Ramos (cell line): Measurements from ENCODE around the gene SLC17A3.

Experiments
- in situ Hi-C: fragments of 300-500 bp; cut with MboI; formaldehyde crosslinking; loops from one replicate; pipeline ENCODE4 v1.14.3; 2022; ENCODE audit warnings: low sequenced_read_pairs; ENCODE audit not compliant: unreplicated experiment

Gene SLC17A3, protein sequence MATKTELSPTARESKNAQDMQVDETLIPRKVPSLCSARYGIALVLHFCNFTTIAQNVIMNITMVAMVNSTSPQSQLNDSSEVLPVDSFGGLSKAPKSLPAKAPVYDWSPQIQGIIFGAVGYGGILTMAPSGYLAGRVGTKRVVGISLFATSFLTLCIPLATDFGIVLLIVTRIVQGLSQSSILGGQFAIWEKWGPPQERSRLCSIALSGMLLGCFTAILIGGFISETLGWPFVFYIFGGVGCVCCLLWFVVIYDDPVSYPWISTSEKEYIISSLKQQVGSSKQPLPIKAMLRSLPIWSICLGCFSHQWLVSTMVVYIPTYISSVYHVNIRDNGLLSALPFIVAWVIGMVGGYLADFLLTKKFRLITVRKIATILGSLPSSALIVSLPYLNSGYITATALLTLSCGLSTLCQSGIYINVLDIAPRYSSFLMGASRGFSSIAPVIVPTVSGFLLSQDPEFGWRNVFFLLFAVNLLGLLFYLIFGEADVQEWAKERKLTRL

DNA sequence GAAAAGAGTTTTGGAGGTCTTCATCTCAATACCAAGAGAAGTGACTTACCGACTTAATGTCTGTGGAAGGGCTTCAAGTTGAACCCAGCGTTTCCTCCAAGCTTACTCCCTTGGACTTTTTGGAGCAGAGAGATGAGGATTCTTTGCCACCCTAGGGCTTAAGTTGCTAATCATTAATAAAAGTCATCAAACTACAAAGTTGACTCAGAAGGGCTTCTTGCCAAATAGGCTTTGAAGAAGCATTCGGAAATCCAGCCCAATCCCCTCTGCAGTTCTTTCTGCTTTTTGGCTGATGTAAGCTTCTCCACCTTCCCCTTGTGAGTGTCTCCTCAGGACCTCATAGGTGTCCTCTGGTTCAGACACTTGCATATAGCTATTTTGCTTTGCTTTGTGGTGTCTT lies at the start of gene SLC17A3:
SLC17A3 (minus strand) TSS at position 126 of the 400 bp plus-strand sequence. CDS start 5,856 bp downstream, outside the sequence.
- in situ Hi-C loops, result no loop called here

DNA sequence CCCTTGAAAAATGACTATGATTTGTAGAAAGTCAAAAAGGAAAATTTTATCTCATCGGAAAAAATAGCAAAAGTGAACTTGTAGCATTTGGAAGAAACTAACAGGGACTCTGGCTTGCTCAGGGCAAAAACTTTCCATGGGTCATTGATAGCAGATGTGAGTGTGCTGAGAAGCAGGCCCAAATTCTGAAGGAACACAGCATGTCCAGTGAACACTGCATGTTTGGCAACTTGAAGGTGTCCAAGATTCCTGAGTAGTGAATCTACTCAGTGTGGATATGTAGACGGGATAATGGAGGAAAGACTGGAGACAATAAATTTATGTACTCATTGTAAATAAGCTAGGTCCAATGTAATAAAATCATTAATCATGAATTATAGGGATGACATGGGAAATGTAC lies 48.3 kb upstream of the SLC17A3 start:
- in situ Hi-C loops, result no loop called here

DNA sequence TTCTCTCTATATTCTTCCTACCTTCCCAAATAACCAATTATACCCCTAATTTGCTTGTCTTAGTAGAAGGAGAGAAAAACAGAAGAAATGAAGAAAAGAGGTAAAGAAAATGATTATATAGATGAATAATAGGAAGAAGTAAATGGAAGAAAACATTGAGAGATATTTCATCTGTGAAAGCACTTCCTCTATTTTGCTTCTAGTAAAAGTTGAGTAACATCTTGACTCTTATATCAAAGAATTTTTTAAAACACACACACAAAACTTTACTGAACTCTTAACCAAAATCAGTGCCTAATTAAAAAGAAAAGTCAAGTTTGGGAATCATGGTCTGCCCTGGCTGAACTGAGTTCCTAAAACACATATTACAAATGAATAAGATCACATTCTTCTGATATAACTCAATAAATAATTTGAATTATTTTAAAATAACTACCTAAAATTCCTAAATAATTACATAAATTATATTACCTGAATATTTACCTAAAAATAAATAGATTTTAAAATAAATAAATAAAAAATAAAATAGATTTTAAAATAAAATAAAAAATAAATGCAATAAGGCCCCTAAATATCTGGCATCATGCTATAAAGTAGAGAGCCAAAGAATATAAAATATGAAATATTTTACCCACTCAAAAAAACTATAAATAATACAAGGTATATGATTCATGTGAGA lies 47.6 kb upstream of the SLC17A3 start:
- in situ Hi-C loops, result no loop called here

DNA sequence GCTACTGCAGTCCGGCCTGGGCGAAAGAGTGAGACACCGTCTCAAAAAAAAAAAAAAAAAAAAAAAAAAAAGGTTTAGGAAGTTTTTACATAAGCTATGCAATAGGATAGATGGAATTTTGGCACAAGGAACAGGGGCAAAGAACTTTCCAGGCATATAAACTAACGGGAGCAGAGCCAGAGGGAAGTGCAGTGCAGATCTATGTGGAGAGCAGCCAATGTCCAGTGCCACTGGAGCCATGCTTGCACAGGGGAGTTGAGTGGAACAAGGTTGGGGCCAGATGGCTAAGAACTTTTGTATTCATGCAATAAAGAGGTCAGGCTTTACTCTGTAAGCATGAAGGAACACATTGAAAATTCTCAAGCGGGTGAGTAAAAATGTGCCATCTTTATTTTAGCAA lies 45.6 kb upstream of the SLC17A3 start:
- in situ Hi-C loops, result no loop called here

DNA sequence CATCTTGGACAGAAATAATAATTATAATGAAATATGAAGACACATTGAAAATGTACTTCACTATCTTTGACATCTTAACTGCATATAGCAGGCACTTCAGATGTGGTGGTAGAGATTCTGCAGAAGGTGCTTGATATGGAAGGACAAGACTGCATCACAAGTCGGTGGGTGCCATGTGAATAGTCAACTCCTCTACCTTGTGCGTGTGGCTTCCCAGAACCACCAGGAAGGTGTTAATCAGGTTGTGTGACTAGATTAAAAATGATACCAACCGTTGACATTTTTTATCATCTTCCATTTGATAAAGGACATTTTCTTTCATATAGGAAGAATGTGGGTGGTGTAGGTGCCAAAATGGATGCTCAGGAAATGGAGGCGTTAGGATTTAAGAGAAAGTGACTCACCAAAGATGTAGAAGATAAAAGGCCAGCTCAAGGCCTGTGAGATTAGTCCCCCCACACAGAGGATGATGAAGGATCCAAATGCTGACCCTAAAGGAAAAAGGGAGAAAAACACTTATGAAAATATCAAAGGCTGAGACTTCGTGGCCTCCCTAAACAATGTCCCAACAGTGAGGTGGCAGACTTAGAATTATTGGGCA lies 44.1 kb upstream of the SLC17A3 start:
- in situ Hi-C loops, result no loop called here

DNA sequence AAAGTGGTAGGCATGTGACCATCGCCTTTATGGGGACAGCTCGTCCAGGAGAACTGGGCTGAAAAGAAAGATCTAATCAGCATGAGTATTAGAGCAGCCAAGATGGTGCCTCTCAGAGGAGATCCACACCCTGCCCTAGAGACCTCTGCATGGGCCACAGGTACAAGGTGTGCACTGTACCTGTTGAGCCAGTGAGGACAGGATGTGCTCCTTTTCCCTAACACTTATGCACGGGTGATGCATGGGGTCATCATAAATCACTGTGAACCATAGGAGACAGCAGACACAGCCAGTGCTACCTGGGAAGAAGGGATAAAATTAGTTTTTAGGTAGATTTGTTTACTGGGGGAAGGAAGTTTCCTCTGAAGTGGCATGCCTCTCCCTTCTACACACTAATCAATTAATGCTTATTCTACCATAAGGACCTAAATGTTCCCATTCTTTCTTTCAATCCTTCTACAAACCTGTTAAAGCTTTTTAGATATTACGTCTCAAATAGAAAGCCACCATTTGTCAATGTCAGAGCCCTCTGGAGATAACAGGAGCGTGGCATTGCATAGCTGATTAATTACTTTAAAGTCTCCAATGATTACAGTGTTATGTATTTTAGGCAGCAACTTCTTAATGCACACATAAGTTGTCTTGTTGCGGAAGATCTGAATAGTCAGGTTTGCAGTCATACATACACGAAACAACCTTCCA lies 42.9 kb upstream of the SLC17A3 start:
- in situ Hi-C loops, result no loop called here

DNA sequence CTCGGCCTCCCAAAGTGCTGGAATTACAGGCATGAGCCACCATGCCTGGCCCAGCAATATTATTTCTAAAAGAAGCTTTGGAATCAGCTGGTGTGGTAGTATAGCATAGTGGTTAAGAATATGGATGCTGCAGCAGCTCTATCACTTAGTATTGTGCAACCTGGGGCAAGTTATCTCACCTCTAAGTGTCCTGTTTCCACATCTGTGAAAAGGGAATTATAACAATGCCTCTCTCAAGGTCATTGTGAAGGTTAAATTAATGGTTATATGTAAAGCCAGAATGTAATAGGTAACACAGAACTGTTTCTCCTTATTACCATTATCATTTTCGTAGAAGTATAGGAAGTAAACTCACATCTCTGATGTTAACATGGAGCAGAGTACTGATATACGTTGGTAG lies 42.3 kb upstream of the SLC17A3 start:
- in situ Hi-C loops, result no loop called here

DNA sequence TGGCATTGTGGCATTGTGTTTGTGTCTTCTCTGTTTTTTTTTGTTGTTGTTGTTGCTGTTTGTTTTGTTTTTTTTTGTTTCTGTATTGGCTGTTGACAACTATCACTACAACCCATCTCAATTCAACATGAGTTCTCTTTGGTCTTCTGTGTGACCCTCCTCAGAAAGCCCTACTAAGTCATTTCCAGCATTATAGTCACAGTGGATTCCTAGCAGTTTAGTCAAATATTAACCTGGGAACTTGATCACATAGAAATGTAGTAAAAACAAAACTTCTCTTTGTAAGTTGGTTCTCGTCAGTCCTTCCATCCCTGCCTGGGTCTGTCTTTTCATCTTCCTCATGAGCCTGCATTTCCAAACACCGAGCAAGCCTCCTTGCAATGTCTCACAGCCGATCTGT lies 39.7 kb upstream of the SLC17A3 start:
- in situ Hi-C loops, result no loop called here

DNA sequence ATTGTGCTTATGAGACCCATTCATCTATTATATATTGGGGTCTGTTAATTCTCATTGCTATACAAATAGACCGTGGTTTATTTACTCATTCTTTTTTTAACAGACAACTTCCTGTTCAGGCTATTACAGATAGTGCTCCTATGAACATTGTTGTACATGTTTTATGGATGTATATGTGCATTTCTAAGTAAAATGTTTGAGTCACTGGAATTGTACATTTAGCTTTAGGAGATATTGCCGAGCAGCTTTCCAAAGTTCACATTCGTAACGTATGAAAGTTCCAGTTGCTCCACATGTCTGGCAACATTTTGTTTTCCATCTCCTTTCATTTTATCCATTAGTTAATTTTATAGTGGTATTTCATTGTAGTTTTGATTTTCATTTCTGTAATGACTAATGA lies 37.3 kb upstream of the SLC17A3 start:
- in situ Hi-C loops, result no loop called here

DNA sequence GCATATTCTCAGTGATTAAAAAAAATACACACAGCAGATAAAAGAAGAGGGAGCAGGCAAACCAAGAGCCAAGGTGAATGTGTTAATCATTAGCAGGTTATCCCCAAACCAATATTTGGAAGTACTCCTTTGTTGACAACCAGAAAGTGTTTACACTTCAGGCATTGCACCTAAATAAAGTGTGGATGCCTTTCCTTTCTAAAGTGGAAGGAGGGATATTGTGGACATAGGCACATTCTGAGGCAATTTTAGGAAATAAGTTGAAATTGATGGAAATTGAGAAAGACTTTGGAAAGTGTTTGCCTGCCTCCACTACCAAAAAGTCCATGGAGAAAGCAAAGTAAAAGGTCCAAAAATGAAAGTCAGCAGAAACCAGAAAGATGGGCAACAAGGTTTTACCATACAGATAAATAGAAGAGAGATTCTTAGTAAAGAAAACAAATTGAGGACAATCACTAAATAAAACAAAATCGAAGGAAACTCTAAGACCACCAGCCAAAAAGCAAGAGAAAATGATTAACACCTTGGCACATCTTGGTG lies 33.5 kb upstream of the SLC17A3 start:
- in situ Hi-C loops, result no loop called here

DNA sequence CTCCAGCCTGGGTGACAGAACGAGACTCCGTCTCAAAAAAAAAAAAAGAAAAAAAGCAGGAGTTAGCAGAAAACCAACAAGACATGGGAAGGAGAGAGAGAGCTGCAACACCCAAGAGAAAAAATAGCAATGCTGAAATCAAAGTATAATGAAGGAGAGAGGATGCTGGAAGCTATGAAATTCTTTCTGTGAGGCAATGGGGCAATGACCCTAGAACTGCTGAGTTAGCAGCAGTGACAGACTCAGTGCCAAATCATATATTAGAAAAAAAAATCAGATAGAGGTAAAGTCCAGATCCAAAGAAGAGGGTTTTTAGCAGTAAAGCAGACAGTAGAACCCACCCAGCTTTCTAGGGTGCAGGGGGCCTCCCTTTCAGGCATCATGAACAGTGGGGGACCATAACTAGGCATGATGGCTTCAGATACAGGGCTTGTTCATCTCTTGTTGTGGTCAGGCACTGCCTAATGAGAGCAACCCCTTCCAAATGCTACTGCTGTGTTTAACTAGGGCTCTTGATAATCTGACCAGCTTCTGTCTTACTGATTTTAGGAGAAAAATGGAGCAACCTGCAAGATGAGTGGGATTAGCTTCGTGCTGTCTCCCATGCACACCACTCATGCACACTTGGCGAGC lies 29.5 kb upstream of the SLC17A3 start:
- in situ Hi-C loops, result no loop called here

DNA sequence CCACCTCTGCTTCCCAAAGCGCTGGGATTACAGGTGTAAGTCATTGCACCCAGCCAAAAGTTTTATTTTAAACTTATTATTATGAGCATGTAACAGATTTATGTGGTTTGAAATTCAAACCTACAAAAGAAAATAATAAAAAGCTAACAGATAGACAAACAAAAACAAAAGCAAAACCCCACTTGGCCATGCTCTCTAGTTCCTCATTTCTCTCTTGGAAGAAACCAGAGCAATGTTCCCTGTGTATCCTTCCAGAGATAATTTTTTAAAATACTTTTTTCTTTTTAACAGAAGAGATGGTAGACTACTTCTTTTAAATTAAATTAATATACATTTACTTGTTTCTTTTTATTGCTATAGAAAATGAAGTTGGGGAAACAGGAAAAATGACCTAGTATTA lies 28.0 kb upstream of the SLC17A3 start:
- in situ Hi-C loops, result no loop called here

DNA sequence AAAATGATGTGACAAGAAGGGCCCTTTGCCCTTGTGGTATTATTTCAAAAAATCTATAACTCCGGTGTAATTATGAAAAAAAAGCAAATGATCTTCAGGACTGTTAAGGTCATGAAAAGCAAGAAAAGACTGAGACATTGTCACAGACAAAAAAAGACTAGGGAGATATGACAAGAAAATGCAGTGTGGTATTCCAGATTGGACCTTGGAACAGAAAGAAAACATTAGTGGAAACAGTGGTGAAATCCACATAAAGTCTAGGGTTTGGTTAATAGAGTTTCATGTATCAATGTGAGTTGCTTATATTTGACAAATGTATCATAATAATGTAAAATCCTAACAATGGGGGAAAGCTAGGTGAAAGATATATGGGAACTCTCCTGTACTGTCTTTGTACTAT lies 26.8 kb upstream of the SLC17A3 start:
- in situ Hi-C loops, result no loop called here

DNA sequence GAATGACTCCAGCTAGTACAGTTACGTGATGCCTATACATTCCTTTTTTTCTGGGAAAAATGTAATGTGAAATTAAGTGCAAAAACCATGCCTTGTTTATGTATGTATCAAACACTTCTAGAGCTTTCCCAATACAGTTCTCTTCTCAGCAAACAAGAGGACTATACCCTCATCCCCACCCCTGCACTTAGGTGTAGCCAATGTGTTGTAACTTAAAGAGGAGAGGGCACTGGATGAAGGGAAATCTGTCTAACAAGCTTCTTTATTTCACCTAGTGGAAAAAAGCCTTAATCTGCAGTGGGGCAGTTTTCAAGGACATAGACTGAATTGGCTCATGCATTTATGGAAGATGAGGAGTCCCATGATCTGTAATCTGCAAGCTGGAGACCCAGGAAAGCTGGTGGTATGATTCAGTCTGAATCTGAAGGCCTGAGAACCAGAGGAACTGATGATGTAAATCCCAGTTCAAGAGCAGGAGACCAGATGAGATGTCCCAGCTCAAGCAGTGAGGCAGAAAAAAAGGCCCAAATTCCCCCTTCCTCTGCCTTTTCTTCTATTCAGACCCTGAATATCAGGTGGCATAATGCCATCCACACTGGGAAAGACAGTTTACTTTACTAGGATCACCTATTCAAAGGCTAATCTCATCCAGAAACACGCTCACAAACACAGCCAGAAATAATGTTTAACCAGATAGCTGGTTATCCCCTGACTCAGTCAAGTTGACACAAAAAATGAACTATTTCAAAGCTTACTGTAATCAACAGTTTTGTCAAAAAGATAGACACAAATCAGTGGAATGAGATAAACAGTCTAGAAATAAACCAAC lies 25.8 kb upstream of the SLC17A3 start:
- in situ Hi-C loops, result no loop called here

DNA sequence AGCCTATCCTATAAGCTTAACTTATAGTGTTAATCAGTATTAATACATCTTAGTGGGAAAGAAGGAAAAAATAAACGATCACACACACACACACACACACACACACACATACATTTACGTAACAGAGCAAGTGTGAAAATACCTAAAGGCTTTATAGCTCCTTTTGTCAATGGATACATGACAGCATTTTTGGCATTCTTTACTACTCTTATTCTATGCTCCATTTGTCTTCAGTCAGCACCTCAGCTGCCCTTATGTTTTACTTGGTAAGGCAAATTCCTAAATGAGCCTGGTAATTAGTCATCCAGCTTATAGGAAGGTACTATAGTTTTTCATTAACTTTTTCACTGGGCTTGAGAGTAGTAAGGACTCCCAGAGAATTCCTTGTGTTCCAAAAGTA lies 25.1 kb upstream of the SLC17A3 start:
- in situ Hi-C loops, result no loop called here

DNA sequence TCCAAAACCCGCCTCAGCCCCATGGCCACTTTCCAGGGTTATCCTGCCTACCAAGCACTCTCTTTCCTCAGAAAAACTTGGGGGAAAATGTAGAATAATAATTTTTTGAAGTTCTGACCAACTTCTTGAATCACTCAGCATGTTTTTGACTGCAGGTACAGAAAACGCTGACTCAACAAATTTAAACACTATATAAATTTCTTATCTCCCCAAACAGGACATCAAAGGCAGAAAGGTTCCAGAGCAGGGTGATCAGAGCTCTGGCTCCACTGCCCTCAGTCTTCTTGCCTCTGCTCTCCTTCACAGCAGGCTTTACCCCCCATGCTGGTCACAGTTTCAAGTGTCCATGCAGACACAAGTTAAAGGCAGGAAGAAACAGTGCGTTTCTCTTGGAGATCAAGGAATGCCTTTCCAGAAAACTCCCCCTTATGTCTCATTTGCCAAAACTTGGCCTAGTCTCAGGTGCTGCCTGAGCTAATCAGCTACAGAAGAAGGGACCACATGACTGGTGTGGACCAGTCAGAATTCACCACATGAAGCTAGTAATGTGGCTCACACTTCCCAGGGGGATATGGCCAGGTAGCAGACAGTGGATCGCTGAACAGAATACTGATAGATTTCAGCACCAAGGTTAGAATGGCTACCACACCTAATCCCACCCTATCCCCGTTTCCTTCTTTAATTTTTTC lies 24.4 kb upstream of the SLC17A3 start:
- in situ Hi-C loops, result no loop called here

DNA sequence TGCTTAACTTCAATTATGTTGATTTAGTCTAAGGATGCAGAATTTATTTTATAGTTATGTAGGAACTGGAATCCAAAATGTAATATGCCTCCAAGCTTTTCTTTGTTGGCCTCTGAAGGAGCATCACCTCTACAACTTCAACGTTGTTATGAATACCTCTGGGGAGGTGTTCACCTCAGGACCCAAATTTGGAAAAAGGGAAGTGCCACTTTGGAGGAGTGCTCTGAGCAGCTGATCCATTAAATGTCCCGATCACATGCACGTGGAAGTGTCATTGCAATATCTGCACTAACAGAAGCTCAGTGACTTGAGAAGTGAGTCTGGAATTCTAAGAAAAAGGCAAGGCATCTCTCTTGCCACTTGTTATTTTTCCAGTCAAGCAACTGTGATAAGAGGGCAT lies 22.2 kb upstream of the SLC17A3 start:
- in situ Hi-C loops, result no loop called here

DNA sequence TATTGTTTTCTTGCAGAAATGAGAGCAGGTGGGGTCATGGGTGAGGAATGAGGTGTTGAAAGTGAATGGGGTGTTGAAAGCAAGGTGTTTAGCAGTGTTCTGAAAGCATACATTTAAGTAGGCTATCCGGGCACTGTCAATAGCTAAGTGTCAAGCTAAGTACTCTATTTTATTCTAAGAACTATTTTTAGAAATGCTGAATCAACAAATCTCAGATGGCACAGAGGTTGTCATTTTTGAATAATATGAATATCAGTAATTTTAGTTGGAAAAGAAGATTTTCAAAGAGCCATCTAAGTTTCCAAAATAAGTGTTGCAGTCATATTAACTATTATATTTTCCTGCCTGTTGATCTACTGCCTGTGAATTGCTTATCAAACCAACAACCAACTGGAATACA lies 21.7 kb upstream of the SLC17A3 start:
- in situ Hi-C loops, result no loop called here

DNA sequence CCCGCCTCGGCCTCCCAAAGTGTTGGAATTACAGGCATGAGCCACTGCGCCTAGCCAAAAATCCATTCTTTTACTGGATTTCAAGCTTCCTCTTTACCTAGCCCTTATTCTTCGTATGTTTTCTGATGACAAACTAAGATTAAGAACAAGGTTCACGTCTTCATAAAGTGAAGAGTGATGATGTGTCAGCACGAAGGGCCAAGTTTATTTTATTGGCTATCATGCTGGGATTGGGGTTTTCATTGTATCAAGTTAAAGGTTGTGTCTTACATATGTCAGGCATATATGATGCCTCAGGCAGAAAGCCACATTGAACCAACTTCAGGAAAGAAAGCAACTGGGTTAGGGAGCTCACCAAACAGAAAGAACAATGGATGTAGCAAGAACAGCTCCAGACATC lies 19.7 kb upstream of the SLC17A3 start:
- in situ Hi-C loops, result no loop called here
